Upper lobe of left lung (tissue), 4 donors: ENCODE measurements around the gene HIVEP3.

Source experiments
- EP300 ChIP-seq, 4 donors: sonication (generic); formaldehyde crosslinking; IDR thresholded peaks; one replicate each; pipeline ENCODE4 v1.5.1; 2017; ENCODE audit warnings: antibody characterized with exemption in 4 of 4, control low read depth in 2 of 4
- POLR2A ChIP-seq, 4 donors: fragments of 450-650 bp; IDR thresholded peaks; one replicate each; pipeline ENCODE4 v1.5.1; 2016 to 2017; ENCODE audit warnings: antibody characterized with exemption in 4 of 4, mild to moderate bottlenecking in 2 of 4
- POLR2AphosphoS5 ChIP-seq, 2 donors: sonication (generic); formaldehyde crosslinking; IDR thresholded peaks; one replicate each; pipeline ENCODE4 v1.5.1; 2017; ENCODE audit warnings: antibody characterized with exemption in 2 of 2
- TF ChIP-seq, protein P1 (sequence below), 6 experiments: fragments of 450-650 bp in 4 of 6; fragments of 200-600 bp in 2 of 6; sonication (generic) in 2 of 6; IDR thresholded peaks; one replicate each; pipeline ENCODE4 v1.5.1; 2016 to 2019; ENCODE audit warnings: antibody characterized with exemption in 6 of 6

DNA sequence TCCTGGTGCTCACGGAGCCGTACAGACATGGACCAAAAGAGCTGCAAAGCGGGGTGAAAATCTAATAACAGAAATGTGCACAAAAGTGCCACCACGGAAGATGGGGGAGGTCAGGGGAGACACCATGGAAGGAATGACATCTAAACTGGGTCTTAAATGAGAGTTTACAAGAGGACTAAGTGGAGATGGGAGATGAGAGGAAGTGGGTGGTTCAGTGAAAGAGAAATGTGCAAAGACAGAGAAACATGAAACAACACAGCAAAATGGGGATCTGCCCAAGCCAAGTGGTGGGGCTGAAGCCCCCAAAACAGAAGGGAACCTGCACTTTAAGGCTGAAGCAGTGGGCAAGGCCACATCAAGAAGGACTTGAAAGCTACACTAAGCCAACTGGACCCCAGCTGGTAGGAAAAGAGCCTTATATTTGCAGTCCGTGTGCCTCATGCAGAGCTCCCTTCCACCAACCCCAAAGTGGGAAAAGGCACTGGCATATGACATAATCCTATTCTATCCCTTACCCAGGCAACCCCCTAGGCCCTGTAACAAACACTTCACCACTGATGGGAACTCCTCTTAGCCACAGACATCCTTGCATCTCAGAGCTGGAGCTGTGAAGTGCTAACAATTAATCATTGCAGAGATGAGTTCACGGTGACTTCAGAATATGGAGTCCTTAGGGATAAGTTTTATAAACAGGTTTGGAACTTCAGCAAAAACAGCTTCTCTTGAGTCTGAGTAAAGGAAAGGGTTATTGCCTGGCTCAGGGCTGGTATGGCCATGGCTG lies 235.7 kb downstream of the HIVEP3 start:
- TF ChIP-seq EP300 (IDR thresholded peaks at IDR 0.05) (no peak), POLR2AphosphoS5 (IDR thresholded peaks at IDR 0.05) (no peak), POLR2A (IDR thresholded peaks at IDR 0.05) (no peak)
- TF ChIP-seq, protein P1, sequence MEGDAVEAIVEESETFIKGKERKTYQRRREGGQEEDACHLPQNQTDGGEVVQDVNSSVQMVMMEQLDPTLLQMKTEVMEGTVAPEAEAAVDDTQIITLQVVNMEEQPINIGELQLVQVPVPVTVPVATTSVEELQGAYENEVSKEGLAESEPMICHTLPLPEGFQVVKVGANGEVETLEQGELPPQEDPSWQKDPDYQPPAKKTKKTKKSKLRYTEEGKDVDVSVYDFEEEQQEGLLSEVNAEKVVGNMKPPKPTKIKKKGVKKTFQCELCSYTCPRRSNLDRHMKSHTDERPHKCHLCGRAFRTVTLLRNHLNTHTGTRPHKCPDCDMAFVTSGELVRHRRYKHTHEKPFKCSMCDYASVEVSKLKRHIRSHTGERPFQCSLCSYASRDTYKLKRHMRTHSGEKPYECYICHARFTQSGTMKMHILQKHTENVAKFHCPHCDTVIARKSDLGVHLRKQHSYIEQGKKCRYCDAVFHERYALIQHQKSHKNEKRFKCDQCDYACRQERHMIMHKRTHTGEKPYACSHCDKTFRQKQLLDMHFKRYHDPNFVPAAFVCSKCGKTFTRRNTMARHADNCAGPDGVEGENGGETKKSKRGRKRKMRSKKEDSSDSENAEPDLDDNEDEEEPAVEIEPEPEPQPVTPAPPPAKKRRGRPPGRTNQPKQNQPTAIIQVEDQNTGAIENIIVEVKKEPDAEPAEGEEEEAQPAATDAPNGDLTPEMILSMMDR (IDR thresholded peaks at IDR 0.05), result no peak
